AG04449 (cell line): ENCODE results near the gene IGSF9B.

Experiments
- CTCF ChIA-PET: fragments of 350-600 bp; formaldehyde crosslinking; extraction: SDS; loops from one replicate; lab custom pipeline; 2021; ENCODE audit warnings: antibody characterized with exemption; lab: Yijun Ruan, JAX
- POLR2A ChIA-PET: fragments of 400-600, 350-600 bp; formaldehyde crosslinking; extraction: SDS; loops from one replicate; lab custom pipeline; 2020; ENCODE audit warnings: antibody characterized with exemption, inconsistent platforms; lab: Yijun Ruan, JAX
- DNase-seq: peaks from one replicate; pipeline ENCODE4 v3.0.0-alpha.2; 2010; ENCODE audit warnings: low read depth, low spot score
- H3K4me3 ChIP-seq: 2 replicates; pipeline ENCODE4 v1.5.1; 2011; ENCODE audit warnings: low read depth, mild to moderate bottlenecking, control low read depth, low read length
- CTCF ChIP-seq: IDR thresholded peaks from one replicate; pipeline ENCODE4 v1.5.1; 2011; ENCODE audit warnings: mild to moderate bottlenecking, moderate library complexity, low read length, control low read depth, inconsistent platforms; ENCODE audit not compliant: insufficient read depth; ENCODE audit errors: missing control alignments

Gene IGSF9B

GRCh38 chr11:133928628-133929059 is 28.1 kb downstream of the IGSF9B start:
- H3K4me3 ChIP-seq, result no peak overlapping the region
- TF ChIP-seq CTCF, result no peak
- no peak for DNase-seq
- CTCF ChIA-PET, result interaction anchor here (0.8 to 5.4 kb wide), 14 partner anchors 13 to 954 kb away, joined by 3 to 38 read pairs (median 6); no protein-coding TSS in a partner anchor
- POLR2A ChIA-PET, result no interaction called here

GRCh38 chr11:133927690-133928627 is 28.8 kb downstream of the IGSF9B start:
- no peak for DNase-seq
- POLR2A ChIA-PET, result no interaction called here
- TF ChIP-seq CTCF, result peak; percentile 97
- H3K4me3 ChIP-seq, result peak overlapping the region; percentile 15; the same call in 1 of the 2 replicates
- CTCF ChIA-PET, result interaction anchor here (0.8 to 5.4 kb wide), 18 partner anchors 12 to 955 kb away, joined by 3 to 38 read pairs (median 6); no protein-coding TSS in a partner anchor

- ChIA-PET CTCF (interaction anchor here (1.2 to 5.4 kb wide), 7 partner anchors 11 to 278 kb away, joined by 3 to 38 read pairs (median 9); no protein-coding TSS in a partner anchor), POLR2A (no interaction called here)
- no peak for DNase-seq
- no peak for TF ChIP-seq CTCF
- H3K4me3 ChIP-seq, result no peak overlapping the region
These were observed 30.1 kb downstream of the IGSF9B start for GRCh38 chr11:133926466-133927246.

DNA sequence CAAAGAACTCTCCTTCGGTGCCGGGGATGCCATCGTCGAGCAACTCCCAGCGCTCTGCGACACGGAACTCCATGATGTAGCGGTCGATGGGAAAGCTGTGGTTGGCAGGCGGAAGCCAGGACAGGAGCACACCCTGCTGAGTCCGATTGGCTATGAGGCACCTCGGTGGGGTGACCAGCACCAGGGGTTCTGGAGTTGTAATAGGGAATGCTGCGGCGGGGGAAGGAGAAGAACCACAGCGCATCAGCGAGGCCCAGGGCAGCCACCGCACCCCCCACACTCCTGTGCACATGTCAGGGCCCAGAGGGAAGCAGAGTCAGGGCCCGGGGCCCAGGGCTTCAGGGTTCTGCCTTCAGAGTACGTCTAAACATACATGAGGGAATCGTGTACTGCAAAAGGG is 31.0 kb downstream of the IGSF9B start:
- TF ChIP-seq CTCF, result no peak
- DNase-seq, result no peak
- POLR2A ChIA-PET, result no interaction called here
- CTCF ChIA-PET, result interaction anchor here (5.4 kb wide), 1 partner anchor 214 kb away, joined by 38 read pairs; no protein-coding TSS in a partner anchor
- H3K4me3 ChIP-seq, result no peak overlapping the region

DNA sequence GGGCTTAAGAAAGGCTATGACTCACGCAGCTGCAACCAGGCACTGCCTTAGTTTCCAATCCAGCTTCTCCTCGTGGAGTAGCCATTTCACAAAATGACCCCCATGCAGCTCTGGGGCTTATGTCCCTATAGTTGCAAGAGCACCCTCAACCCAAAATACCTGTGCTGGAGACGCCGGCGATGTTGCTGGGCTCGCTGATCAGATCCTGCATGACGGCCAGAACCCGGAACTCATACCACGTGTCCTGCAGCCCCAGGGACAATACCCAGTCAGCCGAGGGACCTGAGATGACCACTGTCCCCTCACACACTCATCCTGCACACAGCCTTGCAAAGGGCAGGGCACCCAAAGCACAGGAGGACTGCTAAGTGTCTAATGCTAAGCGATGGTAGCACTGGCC is 32.1 kb downstream of the IGSF9B start:
- ChIA-PET POLR2A (no interaction called here), CTCF (interaction anchor here (0.7 to 5.4 kb wide), 2 partner anchors 19 to 215 kb away, joined by 3 to 38 read pairs; no protein-coding TSS in a partner anchor)
- H3K4me3 ChIP-seq, result no peak overlapping the region
- no peak for TF ChIP-seq CTCF
- DNase-seq, result no peak
